OCI-LY1 (cell line): ENCODE measurements around the gene TAS1R3.

Source experiments
- CTCF ChIP-seq: fragments of 200-600 bp; sonication (generic), shearing (Covaris generic); IDR thresholded peaks from 2 replicates; pipeline ENCODE4 v1.5.1; 2017; ENCODE audit warnings: mild to moderate bottlenecking, antibody characterized with exemption, low read length, moderate library complexity, mixed read lengths
- EZH2 ChIP-seq: fragments of 200-600 bp; sonication (generic), shearing (Covaris generic); IDR thresholded peaks from 2 replicates; pipeline ENCODE4 v1.8.0; 2017; ENCODE audit warnings: borderline replicate concordance, mixed run types, mild to moderate bottlenecking, antibody characterized with exemption, low read length, moderate library complexity, mixed read lengths

- no peak for TF ChIP-seq CTCF
- TF ChIP-seq EZH2: no peak
These were observed 7.0 kb upstream of the TAS1R3 start for GRCh38 chr1:1324084-1324523.
